ENCODE results near the gene GPR146.
"Not testable (repeated sequence)": the region's sequence is repeated elsewhere in the genome, so short reads cannot be mapped to it uniquely, and the experiment has no call there.

GPR146 gene

GRCh38 chr7:1044189-1045068, at the start of gene GPR146:
Gene GPR146, plus strand, starts transcription at chr7:1044546. Its CDS starts 12,970 bp downstream, at chr7:1057516.
- DNase-seq = peak; percentile 92

GRCh38 chr7:994592-995308, 49.6 kb upstream of the GPR146 start:
- no peak for DNase-seq

GRCh38 chr7:995571-995970, 48.8 kb upstream of the GPR146 start:
- DNase-seq = no peak

GRCh38 chr7:996079-996872, 48.1 kb upstream of the GPR146 start:
- no peak for DNase-seq

GRCh38 chr7:997404-998395, 46.6 kb upstream of the GPR146 start:
- no peak for DNase-seq

GRCh38 chr7:999149-999879, 45.0 kb upstream of the GPR146 start:
- no peak for DNase-seq

- DNase-seq = no peak
These were observed 44.1 kb upstream of the GPR146 start for GRCh38 chr7:999941-1000935.

- not testable (repeated sequence) for DNase-seq
These were observed 43.1 kb upstream of the GPR146 start for GRCh38 chr7:1001069-1001770.

GRCh38 chr7:1002026-1002425, 42.3 kb upstream of the GPR146 start:
- not testable (repeated sequence) for DNase-seq

GRCh38 chr7:1002445-1002844, 41.9 kb upstream of the GPR146 start:
- not testable (repeated sequence) for DNase-seq

- DNase-seq = no peak
These were observed 40.1 kb upstream of the GPR146 start for GRCh38 chr7:1004018-1004852.

- no peak for DNase-seq
These were observed 39.0 kb upstream of the GPR146 start for GRCh38 chr7:1005303-1005702.

- DNase-seq = no peak
These were observed 36.4 kb upstream of the GPR146 start for GRCh38 chr7:1007901-1008300.

GRCh38 chr7:1008733-1009363, 35.5 kb upstream of the GPR146 start:
- DNase-seq = no peak

- no peak for DNase-seq
These were observed 34.6 kb upstream of the GPR146 start for GRCh38 chr7:1009747-1010146.

GRCh38 chr7:1010226-1010625, 34.1 kb upstream of the GPR146 start:
- DNase-seq = no peak

- DNase-seq = no peak
These were observed 32.9 kb upstream of the GPR146 start for GRCh38 chr7:1011297-1012003.

Measured in NCI-H146 (cell line).